NB4 (cell line): ENCODE results near the gene ZNF445.
"Not testable (repeated sequence)": the region's sequence is repeated elsewhere in the genome, so short reads cannot be mapped to it uniquely, and the experiment has no call there.

ENCODE experiments used
- CTCF ChIP-seq: IDR thresholded peaks from one replicate; pipeline ENCODE4 v1.5.1; 2012; ENCODE audit warnings: low read depth, low read length
- MAX ChIP-seq: IDR thresholded peaks from 2 replicates; pipeline ENCODE4 v1.6.1; 2011; ENCODE audit warnings: low read depth, low read length
- MYC ChIP-seq: IDR thresholded peaks from 2 replicates; pipeline ENCODE4 v1.6.1; 2011; ENCODE audit warnings: low read depth, low read length
- POLR2A ChIP-seq: IDR thresholded peaks from 2 replicates; pipeline ENCODE4 v1.6.1; 2011; ENCODE audit warnings: mild to moderate bottlenecking; ENCODE audit not compliant: insufficient read length; ENCODE audit errors: extremely low read depth

- not testable (repeated sequence) for TF ChIP-seq CTCF, POLR2A, MYC, MAX
These were observed 22.4 kb upstream of the ZNF445 start for GRCh38 chr3:44499899-44500168.
